GM18498 (cell line): ENCODE data around the gene NUP133.
"Not testable (repeated sequence)": the region's sequence is repeated elsewhere in the genome, so short reads cannot be mapped to it uniquely, and the experiment has no call there.

ENCODE experiments used
- ATAC-seq: cut with Tn5 transposase; IDR thresholded peaks from one replicate; pipeline ENCODE4 v1.9.1; 2021; ENCODE audit warnings: mild to moderate bottlenecking, moderate library complexity; ENCODE audit not compliant: unreplicated experiment

NUP133 gene

DNA sequence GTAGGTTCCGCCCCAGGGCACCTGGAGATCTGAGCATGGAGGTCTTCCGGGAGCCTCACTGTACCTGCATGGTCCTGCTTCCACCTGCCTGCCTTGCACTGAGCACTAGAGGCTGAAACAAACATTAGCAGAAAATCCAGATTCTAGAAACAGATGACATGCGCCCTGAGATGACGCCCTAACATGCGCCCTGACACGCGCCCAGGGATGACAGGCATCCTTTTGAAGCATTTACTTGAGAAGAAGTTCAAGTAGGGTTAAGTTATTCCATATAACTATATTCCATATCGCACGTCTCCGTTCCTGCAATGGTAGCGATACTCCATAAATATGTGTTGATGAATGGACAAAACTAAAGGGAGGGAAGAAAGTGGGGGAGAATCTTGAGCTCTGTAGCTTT, 87.9 kb downstream of the NUP133 start:
- ATAC-seq: no peak

DNA sequence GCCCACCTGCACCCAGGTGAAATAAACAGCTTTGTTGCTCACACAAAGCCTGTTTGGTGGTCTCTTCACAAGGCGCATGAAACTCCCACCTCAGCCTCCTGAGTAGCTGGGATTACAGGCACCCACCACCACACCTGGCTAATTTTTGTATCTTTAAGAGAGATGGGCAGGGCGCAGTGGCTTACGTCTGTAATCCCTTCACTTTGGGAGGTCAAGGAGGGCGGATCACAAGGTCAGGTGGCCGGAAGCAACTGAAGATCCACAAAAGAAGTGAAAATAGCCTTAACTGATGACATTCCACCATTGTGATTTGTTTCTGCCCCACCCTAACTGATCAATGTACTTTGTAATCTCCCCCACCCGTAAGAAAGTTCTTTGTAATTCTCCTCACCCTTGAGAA, 89.6 kb downstream of the NUP133 start:
- ATAC-seq: not testable (repeated sequence)

DNA sequence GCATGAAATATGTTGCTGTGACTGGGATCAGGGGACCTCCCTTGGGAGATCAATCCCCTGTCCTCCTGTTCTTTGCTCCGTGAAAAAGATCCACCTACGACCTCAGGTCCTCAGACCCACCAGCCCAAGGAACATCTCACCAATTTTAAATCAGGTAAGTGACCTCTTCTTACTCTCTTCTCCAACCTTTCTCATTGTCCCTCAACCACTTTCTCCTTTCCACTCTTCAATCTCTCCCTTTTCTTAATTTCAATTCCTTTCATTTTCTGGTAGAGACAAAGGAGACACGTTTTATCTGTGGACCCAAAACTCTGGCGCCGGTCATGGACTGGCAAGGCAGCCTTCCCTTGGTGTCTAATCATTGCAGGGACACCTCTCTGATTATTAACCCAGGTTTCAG, 95.3 kb downstream of the NUP133 start:
- ATAC-seq: not testable (repeated sequence)

DNA sequence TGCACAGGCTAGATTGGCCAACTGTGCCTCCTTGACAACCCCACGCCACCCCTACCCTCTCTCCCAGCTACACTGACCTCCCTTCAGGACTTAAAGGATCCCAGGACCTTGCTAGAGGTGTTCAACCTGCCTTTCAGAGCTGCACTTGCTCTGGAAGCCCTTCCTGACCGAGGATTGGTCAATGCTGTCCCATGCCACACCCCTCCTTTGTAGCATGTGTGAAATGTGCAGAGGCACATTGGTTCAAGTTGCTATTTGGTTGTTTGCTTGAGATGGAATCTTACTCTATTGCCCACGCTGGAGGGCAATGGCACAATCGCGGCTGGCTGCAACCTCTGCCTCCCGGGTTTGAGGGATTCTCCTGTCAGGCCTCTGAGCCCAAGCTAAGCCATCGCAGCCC, 96.1 kb downstream of the NUP133 start:
- ATAC-seq: no peak

DNA sequence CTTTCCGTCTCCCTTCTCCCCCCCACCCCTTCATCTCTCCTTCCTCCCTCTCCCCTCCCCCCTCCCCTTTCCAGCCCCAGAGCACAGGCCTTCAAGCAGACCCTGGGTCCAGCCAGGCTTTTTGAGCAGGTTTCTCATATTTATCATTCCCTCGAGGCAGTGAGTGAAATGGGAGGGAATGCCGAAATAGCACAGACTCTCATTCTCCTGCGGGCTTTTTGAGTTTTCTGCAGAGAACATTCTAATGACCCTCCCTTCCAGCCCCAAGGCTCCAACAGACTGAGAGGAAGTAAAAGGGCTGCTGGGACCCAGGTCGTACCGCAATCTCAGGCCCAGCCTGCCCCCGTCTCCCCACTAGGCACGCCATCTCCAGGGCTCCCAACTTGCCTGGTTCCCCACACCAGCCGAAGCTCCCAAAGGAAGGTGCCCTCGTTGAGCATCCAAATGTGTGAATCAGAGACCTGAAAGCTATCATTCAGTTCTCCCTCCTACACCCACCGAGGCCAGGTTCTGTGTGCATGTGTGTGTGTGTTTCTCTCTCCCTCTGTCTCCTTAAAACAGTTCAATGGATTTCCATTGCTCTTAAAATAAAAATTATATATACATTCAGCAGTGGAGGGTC, 96.6 kb downstream of the NUP133 start:
- ATAC-seq: no peak

DNA sequence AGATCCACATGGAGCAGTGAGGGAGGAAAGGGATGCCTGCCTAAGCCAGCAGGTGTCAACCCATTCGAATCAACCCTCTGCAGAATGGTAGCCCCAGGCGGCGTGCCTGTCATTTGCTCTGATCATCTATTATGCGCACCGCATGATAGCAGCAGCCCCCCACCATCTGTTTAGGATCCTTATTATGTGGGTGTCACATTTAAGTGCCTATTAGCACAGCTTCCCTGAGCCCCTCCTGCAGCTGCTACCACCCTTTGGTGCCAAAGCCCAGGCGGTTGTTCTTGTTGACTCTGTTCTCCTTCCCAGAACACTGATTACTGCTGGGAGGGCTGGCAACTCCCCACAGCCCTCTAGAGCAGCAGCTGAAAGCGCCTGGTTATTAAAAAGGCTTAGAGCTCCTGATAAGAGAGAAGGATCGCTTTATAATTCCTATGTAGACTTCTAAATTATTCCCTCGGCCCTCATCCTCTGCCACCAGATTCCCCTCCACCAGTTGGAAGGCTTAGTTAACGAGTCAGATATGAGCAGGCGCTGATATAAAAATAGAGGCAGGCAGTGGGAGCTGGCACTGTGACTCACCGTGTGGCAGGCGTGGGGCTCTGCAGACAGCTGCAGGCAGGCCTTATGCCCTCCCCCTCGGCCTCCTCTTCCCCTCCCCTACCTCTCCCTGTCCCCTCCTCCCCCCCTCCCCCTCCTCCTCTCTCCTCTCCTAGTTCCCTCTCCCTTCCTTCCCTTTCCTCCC, 97.3 kb downstream of the NUP133 start:
- no peak for ATAC-seq

DNA sequence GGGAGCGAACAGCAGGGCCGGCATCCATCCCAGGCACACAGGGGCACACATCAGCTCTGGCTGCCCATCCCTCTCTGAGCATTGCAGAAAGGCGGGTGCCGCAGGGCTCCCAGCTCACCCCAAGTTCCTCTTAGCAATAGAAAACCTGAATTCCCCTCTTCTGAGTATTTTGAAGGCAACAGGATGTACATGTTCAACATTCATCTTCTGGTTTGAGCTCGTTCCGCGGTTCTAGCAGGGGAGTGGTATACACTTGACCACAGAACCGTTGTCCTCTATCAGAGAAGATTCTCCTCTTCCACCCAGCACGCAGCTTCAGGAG, 97.8 kb downstream of the NUP133 start:
- no peak for ATAC-seq

DNA sequence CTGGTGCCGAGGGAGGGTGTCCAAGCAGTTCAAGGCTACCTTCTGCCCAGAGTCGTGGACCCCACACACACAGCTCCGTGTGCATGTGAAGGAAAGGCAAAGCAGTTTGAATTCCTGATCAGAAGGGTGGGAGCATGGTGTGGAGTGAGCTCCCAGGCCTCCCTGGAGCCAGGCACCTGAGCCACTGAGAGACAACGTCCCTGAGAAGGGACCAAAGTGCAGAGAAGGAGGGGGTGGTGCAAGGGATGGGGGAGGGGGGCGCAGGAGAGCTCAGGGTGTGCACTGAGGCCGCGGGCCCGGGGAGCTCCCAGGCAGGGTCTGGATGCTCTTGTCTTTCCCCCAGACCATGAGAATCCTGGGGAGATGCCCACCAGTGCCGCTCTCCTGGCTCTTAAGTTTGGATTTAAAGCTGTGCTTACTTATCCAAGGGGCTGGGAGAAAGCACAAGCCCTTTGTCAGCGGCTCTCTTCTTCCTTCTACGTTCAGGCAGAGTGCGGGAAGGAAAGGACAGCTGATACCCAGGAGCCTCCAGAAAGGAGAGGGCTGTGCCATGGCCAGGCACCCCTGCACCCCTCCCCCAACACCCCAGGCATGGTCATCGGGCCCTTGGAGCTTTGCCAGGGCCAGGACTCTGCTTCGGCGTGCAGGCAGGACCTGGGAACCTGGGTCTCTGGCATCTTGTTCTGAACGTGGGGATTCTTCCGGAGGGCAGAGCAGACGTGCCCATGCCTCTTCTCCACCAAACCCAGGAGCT, 98.3 kb downstream of the NUP133 start:
- no peak for ATAC-seq

DNA sequence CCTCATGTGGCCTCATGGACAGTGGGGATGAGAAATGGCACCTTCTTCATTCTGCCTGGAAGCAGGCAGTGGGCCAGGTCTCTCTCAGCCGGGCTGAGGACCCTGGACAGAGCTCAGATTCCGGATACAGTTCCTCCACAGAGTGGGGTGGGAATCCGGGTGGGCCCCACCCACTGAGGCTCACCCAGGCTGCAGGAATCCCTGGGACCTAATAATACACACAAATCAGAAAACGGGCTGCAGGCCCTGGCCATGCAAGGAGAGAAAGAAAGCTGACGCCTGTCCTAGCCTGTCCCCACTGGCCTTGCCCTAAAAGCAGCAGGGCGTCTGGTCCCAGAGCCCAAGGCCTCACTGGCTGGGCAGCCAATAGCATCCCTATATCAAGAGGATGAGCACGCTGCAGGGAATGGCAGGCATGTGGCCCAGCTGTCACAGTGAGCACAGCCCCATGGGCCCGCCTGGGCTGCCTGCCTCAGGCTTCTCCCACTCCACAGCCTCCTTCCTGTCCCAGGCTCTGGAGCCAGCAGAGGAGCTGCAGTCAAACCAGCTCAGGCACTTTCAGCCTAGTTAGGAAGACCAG, 99.6 kb downstream of the NUP133 start:
- ATAC-seq: no peak

DNA sequence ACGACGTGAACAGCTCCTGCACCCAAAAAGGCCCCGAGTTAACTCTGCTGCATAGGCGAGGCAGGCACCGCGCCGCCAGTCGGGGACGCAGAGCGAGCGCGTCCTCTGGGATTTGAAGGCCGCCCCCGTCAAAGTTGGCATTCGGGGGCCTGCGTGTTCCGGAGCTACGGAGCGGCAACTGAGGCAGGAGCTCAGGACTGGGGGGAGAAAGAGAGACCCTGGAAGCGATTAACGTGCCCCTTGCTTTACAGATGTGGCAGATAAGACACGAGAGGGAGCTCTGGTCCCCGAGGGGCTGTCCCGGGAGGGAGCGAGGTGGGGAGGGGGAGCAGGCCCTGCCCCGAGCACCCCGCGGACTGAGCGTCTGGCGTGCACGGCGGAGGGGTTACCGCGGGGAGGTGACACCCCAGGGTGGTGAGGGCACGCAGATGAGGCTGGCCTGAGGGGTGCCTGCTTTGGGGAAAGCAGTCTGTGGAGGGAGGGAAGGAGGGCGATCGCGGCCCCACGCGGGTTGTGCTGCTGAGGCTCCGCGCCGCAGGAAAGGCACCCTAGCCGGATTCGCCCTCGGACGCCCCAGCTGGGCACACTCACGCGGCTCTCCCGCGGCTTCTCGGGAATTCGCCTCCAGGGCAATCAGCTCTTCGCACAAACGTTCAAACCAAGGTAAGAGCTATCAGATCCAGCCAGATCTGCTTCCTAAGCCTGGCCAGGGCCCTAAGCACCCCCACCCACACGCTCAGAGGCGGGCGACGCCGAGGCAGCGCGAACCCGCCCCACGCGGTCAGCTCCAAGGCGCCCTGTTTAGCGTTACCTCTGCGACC, 100.7 kb downstream of the NUP133 start:
- ATAC-seq: no peak

DNA sequence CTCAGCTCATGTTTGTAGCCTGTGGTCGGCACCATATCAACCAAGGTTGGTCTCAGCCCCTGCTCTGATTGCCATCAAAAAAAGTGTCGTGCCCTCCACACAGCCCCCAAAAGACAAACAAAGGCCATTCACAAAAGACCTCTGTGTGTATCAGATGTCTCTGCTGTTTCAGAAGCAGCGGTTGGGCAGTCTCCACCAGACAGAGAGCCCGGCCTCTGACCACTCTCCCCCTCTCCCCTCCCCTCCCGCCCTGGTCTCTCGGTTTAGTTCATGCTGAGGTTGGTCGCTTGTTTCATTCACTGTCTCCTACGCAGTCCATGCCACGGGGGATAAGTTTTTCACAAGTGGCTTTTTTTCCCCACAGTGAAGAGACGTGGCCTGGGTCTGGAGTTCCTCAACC, 101.3 kb downstream of the NUP133 start:
- no peak for ATAC-seq

DNA sequence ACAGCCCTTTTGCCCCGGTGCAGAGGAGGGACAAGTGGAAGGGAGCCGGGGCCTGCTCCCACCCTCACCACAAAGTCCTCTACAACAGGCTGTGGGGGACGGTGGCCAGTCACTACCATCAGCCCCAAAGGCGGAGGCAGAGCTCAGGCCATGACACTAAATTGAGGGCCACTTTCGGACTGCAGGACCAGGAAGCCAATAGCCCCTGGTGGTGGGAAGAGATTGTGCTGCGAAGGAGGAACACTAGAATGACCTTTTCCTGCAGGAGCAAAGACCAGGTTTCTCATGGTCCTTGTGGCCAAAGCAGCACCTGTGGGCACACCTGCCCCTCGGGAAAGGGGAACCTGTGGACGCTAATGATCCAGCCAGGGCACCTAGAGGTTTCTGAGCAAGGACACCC, 104.6 kb downstream of the NUP133 start:
- no peak for ATAC-seq

DNA sequence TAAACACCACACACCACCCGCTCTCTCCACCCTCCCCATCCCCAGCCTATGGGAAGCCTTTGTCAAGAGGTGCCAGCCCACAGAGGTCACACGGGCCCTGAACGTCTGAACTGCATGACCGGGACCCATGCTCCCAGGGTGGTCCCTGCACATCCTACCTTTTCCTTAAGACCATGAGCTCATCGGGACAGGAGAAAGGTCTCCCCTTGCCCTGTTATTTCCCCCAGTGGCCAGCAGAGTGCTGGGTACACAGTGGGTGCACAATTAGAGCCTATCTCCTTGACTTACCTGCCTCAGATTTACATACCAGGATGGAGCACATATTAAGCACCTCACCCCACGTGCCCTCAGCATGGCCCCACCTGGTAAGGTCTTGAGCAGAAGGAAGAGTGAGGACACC, 105.1 kb downstream of the NUP133 start:
- no peak for ATAC-seq

DNA sequence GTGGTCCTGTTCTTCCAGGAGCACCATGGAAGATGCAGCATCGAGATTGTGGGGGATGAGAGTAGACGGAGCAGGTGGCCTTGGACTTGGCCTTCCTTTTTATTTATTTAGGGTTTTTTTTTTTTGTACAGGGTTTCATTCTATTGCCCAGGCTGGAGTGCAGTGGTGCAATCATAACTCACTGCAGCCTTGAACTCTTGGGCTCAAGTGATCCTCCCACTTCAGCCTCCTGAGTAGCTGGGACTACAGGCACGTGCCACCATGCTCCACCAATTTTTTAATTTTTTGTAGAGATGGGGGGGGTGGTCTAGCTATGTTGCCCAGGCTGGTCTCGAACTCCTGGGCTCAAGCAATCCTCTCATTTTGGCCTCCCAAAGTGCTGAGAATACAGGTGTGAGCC, 105.8 kb downstream of the NUP133 start:
- ATAC-seq: not testable (repeated sequence)

DNA sequence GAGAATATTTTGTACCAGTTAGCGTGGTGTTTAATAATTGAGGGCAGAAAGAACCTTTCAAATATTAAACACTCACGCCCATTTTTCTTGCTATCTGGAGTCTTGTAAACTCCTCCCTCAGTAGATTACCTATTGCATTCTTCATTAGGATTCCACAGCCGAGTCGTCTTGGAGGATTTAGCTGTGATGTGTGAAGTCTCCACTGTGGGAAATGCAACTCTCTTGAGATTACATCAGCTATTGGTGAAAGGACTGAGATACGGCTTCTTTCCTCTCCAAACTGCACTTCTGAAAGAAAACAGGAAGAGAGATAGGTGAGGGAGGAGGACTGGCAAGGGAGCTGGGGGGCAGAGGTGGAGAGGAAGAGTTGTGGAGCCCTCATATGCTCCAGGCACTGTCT, 110.4 kb downstream of the NUP133 start:
- ATAC-seq: no peak

DNA sequence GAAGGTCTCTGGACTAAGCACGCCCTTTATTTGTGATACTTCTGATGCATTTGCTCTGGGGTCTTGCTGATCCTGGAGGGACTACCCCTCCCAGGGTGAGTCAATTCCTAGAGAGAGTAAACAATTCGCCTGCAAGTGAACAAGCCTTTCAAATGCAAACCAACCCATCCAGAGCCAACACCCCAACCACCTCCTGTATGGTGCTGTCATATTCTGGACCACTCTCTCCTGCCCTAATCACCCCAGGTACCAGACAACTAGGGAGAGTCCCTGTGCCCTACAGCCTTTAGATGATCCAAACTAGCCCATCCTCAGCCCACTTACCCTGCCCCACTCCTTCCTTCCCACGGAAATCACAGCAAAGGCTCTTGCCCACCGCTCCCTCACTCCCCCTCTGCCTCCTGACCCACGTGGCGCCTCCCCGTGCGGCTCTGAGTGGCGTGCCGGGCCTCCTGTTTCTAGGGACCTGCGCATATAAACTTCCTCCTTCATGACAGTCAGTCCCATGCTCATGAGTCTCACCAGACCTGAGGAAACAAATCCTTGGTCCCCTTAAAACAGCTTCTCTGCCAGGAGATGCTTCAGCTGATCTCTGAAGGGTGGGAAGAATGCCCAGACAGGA, 111.4 kb downstream of the NUP133 start:
- ATAC-seq: no peak

DNA sequence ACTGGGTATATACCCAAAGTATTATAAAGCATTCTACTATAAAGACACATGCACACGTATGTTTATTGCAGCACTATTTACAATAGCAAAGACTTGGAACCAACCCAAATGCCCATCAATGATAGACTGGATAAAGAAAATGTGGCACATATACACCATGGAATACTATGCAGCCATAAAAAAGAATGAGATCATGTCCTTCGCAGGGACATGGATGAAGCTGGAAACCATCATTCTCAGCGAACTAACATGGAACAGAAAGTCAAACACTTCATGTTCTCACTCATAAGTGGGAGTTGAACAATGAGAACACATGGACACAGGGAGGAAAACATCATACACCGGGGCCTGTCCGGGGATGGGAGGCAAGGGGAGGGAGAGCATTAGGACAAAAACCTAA, 113.6 kb downstream of the NUP133 start:
- ATAC-seq: not testable (repeated sequence)

DNA sequence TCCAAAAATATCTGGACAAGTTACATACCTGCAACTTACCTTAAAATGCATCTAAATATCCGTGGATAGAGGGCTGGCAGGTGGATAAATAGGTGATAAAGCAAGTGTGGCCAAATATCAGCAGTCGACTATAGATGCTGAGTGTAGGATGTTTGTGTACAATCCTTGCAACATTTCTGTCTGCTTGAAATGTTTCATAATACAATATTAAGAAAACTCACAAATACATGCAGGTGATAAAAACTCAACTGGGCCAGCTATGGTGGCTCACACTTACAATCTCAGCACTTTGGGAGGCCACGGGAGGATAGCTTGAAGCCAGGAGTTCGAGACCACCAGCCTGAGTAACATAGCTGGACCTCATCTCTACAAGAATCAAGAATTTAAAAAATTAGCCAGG, 115.2 kb downstream of the NUP133 start:
- no peak for ATAC-seq
